MCF 10A (cell line): Measurements from ENCODE around the gene SHROOM3. TPM values are rescaled to one million over a fixed set of nuclear protein-coding genes. Genes with fewer than 3 reads are reported as not detected.

Source experiments
- BruUV-seq: library from RNA; stranded (reverse); fragments of 400-500 nt; replicated peaks from 2 replicates; lab custom pipeline; 2021; lab: Mats Ljungman, UMichigan
- CTCF ChIA-PET: fragments of 300-600 bp; sonication (Branson Sonifier 250); formaldehyde crosslinking; extraction: SDS; loops from one replicate; lab custom pipeline; 2021; ENCODE audit warnings: antibody characterized with exemption, inconsistent platforms; lab: Yijun Ruan, JAX
- POLR2A ChIA-PET: fragments of 300-600, 350-650 bp; sonication (Branson Sonifier 250); formaldehyde crosslinking; extraction: SDS; loops from one replicate; lab custom pipeline; 2020; ENCODE audit warnings: antibody characterized with exemption, inconsistent platforms; lab: Yijun Ruan, JAX
- DNase-seq: peaks from one replicate; pipeline ENCODE4 v3.0.0-alpha.2; 2018; ENCODE audit not compliant: unreplicated experiment
- H3K27ac Mint-ChIP-seq: one replicate; pipeline ENCODE4 v1.8.0; 2022; ENCODE audit warnings: mild to moderate bottlenecking, low read depth, mixed read lengths; ENCODE audit not compliant: unreplicated experiment
- H3K27me3 Mint-ChIP-seq: one replicate; pipeline ENCODE4 v1.8.0; 2022; ENCODE audit warnings: mixed read lengths; ENCODE audit not compliant: insufficient read depth, unreplicated experiment
- H3K36me3 Mint-ChIP-seq: one replicate; pipeline ENCODE4 v1.8.0; 2022; ENCODE audit warnings: mild to moderate bottlenecking, moderate library complexity, mixed read lengths; ENCODE audit not compliant: insufficient read depth, unreplicated experiment
- H3K4me1 Mint-ChIP-seq: one replicate; pipeline ENCODE4 v1.8.0; 2022; ENCODE audit warnings: mixed read lengths; ENCODE audit not compliant: insufficient read depth, unreplicated experiment
- H3K4me3 Mint-ChIP-seq: one replicate; pipeline ENCODE4 v1.8.0; 2022; ENCODE audit warnings: mild to moderate bottlenecking, moderate library complexity, mixed read lengths; ENCODE audit not compliant: unreplicated experiment
- H3K9me3 Mint-ChIP-seq: one replicate; pipeline ENCODE4 v1.8.0; 2022; ENCODE audit warnings: mixed read lengths; ENCODE audit not compliant: unreplicated experiment
- intact Hi-C: fragments of 100-400 bp; cut with micrococcal nuclease; formaldehyde crosslinking; loops from 2 replicates; pipeline ENCODE4 v1.14.1; 2022
- total RNA-seq: library from RNA; stranded (reverse); gene quantifications from 2 replicates; pipeline ENCODE4 v1.2.3, GENCODE V29; 2022
- TF ChIP-seq, protein P1 (sequence below): fragments of 200-600 bp; IDR thresholded peaks from one replicate; pipeline ENCODE4 v1.8.0; 2022; ENCODE audit warnings: antibody characterized with exemption, mild to moderate bottlenecking; ENCODE audit not compliant: unreplicated experiment

Gene SHROOM3
- total RNA-seq, 1 experiment from 2014 or later, result 20.7 TPM

DNA sequence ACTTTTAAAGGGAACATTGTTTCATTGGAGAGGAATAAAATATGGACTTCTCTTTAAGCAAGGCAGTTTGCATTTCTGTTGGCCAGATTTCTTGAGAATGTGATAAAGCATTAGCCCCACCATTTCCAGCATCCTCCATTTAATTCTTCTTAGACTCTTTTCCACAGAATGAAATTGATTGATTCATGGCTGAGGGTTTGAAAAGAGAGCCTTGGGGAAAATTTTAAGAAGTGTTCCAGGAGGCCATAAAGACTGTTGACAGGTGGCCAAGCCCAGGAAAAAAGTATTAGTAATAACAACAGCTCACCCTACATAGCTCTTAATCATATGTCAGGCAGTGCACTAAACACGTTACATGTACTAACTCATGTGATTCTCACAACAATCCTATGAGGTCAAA, 53.4 kb downstream of the SHROOM3 start:
- BruUV-seq, result no TSS peak
- H3K27ac Mint-ChIP-seq, result no peak overlapping the region
- no peak overlapping the region for H3K4me3 Mint-ChIP-seq
- POLR2A ChIA-PET, result interaction anchor here (1.2 kb wide), 1 partner anchor 11 kb away, joined by 4 read pairs; no protein-coding TSS in a partner anchor
- intact Hi-C loops, result no loop called here
- H3K9me3 Mint-ChIP-seq, result no peaks in the 10 kb centered on the region
- H3K4me1 Mint-ChIP-seq, result peaks cover 21% of the 10 kb centered on the region
- TF ChIP-seq, protein P1, sequence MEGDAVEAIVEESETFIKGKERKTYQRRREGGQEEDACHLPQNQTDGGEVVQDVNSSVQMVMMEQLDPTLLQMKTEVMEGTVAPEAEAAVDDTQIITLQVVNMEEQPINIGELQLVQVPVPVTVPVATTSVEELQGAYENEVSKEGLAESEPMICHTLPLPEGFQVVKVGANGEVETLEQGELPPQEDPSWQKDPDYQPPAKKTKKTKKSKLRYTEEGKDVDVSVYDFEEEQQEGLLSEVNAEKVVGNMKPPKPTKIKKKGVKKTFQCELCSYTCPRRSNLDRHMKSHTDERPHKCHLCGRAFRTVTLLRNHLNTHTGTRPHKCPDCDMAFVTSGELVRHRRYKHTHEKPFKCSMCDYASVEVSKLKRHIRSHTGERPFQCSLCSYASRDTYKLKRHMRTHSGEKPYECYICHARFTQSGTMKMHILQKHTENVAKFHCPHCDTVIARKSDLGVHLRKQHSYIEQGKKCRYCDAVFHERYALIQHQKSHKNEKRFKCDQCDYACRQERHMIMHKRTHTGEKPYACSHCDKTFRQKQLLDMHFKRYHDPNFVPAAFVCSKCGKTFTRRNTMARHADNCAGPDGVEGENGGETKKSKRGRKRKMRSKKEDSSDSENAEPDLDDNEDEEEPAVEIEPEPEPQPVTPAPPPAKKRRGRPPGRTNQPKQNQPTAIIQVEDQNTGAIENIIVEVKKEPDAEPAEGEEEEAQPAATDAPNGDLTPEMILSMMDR, result no peak
- no peak for DNase-seq
- CTCF ChIA-PET, result interaction anchor here (0.8 to 1.6 kb wide), 3 partner anchors 16 to 309 kb away, joined by 3 to 5 read pairs (median 4); no protein-coding TSS in a partner anchor
- H3K27me3 Mint-ChIP-seq, result no peaks in the 10 kb centered on the region
- peaks cover 5% of the 10 kb centered on the region for H3K36me3 Mint-ChIP-seq

DNA sequence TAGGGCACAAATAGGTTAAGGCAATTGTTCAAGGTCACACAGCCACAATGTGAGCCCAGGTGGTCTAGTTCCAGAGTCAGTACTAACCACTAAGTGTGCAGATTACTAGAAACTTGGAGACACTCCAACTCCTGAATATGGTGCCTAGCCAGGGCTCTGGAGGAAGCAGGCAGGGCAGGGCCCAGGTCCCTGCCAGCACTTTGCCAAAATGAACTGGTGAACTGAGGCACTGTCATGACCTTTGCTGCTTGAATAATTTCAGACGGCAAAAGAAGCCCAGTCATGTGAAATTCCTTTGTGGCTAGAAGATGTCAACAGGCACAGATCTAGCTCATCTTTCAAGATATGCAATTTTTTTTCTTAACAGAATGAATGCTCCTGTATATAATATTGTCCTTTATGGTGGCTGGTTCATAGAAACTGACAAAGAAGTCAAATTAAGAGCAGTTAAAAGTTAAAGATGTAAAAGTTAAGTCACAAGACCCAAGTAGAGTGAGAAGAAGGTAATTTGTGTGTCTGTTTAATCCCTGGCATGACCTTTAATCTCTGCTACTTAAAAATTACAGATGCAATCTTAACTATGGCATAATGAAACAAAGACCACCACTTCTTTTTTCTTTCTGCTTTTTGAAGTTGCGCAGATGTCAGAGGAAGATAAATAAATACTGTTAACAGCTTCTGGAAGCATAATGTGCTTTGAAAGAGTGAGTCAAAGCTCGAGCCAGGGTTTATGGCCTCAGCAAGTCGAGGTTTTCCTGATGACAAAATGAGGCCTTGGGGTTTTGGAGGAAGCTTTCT, 54.1 kb downstream of the SHROOM3 start:
- intact Hi-C loops, result no loop called here
- Mint-ChIP-seq H3K9me3 (no peaks in the 10 kb centered on the region), H3K27me3 (no peaks in the 10 kb centered on the region), H3K27ac (no peak overlapping the region), H3K36me3 (peaks cover 5% of the 10 kb centered on the region), H3K4me1 (peaks cover 21% of the 10 kb centered on the region), H3K4me3 (no peak overlapping the region)
- no TSS peak for BruUV-seq
- DNase-seq, result no peak
- ChIA-PET CTCF (interaction anchor here (0.6 to 1.6 kb wide), 5 partner anchors 16 to 751 kb away, joined by 3 to 5 read pairs (median 4); no protein-coding TSS in a partner anchor), POLR2A (interaction anchor here (1.2 kb wide), 1 partner anchor 10 kb away, joined by 4 read pairs; no protein-coding TSS in a partner anchor)
- TF ChIP-seq, protein P1, result no peak

DNA sequence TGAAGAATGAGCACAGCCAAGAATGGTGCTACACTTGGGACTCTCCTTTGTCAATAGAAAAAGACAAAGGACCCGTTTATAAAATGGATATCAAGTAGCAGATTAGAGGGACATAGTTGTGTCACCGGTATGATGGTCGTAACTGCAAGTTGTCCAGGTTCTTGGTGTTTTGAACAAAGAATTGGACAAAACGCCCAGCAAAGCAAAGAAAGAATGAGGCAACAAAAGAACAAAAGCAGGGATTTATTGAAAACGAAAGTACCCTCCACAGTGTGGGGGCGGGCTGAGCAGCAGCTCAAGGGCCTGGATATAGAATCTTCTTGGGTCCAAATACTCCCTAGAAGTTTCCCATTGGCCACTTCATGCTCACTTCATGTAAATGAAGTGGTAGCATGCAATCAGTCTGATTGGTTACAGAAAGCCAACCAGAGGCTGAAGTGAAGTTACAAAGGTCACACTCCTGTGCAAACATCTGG, 54.7 kb downstream of the SHROOM3 start:
- H3K4me1 Mint-ChIP-seq, result peaks cover 21% of the 10 kb centered on the region
- H3K36me3 Mint-ChIP-seq, result peaks cover 5% of the 10 kb centered on the region
- no peak overlapping the region for H3K4me3 Mint-ChIP-seq
- TF ChIP-seq, protein P1, result no peak
- H3K27ac Mint-ChIP-seq, result no peak overlapping the region
- ChIA-PET CTCF (interaction anchor here (1.6 kb wide), 1 partner anchor 310 kb away, joined by 5 read pairs; no protein-coding TSS in a partner anchor), POLR2A (interaction anchor here (1.2 kb wide), 1 partner anchor 10 kb away, joined by 4 read pairs; no protein-coding TSS in a partner anchor)
- no peak for DNase-seq
- intact Hi-C loops, result no loop called here
- H3K9me3 Mint-ChIP-seq, result no peaks in the 10 kb centered on the region
- H3K27me3 Mint-ChIP-seq, result no peaks in the 10 kb centered on the region
- BruUV-seq, result no TSS peak

DNA sequence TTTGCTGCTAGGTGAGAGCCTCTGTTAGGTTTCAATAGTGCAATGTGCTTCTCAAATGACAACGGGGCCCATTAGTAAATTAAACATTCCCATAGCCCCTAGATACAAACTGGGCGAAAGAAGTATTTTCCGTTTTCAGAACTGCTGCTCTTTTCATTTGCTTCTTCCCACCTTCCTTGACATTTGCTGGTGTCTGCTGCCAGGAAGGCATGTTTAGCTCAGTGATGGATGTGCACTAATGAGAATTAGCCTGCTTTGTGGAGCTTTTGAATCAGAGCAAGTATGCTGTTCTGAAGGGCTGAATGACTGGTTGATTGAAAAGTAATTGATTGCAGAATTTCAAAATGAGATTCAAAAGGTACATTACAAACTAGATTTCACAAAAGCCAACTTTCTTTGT, 57.0 kb downstream of the SHROOM3 start:
- TF ChIP-seq, protein P1, result no peak
- Mint-ChIP-seq H3K4me1 (peaks cover 11% of the 10 kb centered on the region), H3K27me3 (no peaks in the 10 kb centered on the region), H3K4me3 (no peak overlapping the region), H3K27ac (no peak overlapping the region), H3K9me3 (no peaks in the 10 kb centered on the region), H3K36me3 (peaks cover 5% of the 10 kb centered on the region)
- ChIA-PET POLR2A (no interaction called here), CTCF (interaction anchor here (0.9 to 4.9 kb wide), 2 partner anchors 12 to 313 kb away, joined by 3 to 31 read pairs; no protein-coding TSS in a partner anchor)
- DNase-seq, result no peak
- no TSS peak for BruUV-seq
- intact Hi-C loops, result no loop called here
